Loucy (cell line): ENCODE data around the gene ZNF423.

Experiments
- EZH2phosphoT487 ChIP-seq: fragments of 200-600 bp; IDR thresholded peaks from 2 replicates; pipeline ENCODE4 v1.6.1; 2018; ENCODE audit warnings: antibody characterized with exemption, mild to moderate bottlenecking, moderate library complexity, borderline replicate concordance
- TF ChIP-seq, protein P1 (sequence below): fragments of 200-600 bp; sonication (generic); conservative IDR thresholded peaks from 2 replicates; pipeline ENCODE4 v1.5.1; 2014; ENCODE audit warnings: mild to moderate bottlenecking, antibody characterized with exemption, low read length

DNA sequence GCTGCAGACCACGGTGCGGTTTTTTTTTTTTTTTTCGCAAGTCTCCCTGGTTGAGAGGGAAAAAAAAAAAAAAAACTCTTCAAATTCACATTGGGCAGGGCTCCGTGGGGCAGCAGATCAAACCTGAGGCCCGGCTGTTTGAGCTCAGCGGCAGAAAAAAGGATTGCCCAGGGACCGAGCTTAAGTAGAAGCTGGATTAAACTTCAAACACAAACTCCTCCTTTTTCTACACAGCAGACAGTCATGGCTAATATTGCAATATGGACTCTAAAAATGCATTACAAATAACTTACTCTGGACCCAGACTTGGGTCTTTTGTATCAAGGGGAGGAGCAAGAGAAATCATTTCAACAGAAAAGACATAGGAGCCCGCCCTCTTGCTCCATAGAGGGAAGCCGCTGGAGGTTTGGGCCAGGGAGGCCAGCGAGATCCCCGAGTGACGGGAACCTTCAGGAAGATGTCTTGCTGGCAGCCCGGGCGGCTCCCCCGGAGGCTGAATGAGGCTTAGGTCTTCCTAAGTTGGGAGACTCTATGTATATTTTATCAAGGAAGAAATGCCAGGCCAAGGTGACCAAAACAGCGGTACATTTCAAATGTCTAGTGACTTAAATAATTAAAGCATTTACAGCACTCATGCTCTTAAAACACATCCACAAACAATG, 167.7 kb downstream of the ZNF423 start:
- TF ChIP-seq, protein P1, sequence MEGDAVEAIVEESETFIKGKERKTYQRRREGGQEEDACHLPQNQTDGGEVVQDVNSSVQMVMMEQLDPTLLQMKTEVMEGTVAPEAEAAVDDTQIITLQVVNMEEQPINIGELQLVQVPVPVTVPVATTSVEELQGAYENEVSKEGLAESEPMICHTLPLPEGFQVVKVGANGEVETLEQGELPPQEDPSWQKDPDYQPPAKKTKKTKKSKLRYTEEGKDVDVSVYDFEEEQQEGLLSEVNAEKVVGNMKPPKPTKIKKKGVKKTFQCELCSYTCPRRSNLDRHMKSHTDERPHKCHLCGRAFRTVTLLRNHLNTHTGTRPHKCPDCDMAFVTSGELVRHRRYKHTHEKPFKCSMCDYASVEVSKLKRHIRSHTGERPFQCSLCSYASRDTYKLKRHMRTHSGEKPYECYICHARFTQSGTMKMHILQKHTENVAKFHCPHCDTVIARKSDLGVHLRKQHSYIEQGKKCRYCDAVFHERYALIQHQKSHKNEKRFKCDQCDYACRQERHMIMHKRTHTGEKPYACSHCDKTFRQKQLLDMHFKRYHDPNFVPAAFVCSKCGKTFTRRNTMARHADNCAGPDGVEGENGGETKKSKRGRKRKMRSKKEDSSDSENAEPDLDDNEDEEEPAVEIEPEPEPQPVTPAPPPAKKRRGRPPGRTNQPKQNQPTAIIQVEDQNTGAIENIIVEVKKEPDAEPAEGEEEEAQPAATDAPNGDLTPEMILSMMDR = no peak
- no peak for TF ChIP-seq EZH2phosphoT487
